ENCODE results near the gene IER5.

IER5 gene

DNA sequence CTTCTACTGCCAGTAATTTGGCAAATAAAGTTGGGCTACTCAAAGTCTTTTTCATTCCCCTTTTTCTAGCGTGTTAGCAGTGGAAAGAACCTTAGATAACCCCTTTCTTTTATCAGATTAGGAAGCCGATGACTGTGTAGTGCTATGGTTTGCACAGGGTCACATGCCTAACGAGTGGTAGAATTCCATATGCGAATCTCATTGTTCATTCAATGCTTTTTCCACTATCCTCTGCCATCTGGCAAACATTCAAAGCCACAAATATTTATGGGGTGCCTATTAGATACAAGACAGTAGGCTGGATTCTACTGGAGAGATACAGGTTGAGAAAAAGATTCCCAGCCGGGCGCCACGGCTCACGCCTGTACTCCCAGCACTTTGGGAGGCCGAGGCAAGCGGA lies 14.9 kb upstream of the IER5 start:
- H3K4me3 ChIP-seq (ENCODE audit: low read depth, low read length) = no peak overlapping the region
- ChIA-PET POLR2A (no interaction called here), CTCF (no interaction called here)
- no peak for TF ChIP-seq ZNF560 (tag by site-specific recombination; IDR thresholded peaks at IDR 0.05; ENCODE audit: borderline replicate concordance)
- TF ChIP-seq ZNF596 (tag by site-specific recombination; IDR thresholded peaks at IDR 0.05) = no peak
- no peak for TF ChIP-seq ZNF416 (tag by site-specific recombination; IDR thresholded peaks at IDR 0.05)
- no peak for TF ChIP-seq ZNF548 (tag by site-specific recombination; IDR thresholded peaks at IDR 0.05)
- TF ChIP-seq, protein P1, sequence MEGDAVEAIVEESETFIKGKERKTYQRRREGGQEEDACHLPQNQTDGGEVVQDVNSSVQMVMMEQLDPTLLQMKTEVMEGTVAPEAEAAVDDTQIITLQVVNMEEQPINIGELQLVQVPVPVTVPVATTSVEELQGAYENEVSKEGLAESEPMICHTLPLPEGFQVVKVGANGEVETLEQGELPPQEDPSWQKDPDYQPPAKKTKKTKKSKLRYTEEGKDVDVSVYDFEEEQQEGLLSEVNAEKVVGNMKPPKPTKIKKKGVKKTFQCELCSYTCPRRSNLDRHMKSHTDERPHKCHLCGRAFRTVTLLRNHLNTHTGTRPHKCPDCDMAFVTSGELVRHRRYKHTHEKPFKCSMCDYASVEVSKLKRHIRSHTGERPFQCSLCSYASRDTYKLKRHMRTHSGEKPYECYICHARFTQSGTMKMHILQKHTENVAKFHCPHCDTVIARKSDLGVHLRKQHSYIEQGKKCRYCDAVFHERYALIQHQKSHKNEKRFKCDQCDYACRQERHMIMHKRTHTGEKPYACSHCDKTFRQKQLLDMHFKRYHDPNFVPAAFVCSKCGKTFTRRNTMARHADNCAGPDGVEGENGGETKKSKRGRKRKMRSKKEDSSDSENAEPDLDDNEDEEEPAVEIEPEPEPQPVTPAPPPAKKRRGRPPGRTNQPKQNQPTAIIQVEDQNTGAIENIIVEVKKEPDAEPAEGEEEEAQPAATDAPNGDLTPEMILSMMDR (tag by site-specific recombination; IDR thresholded peaks at IDR 0.05) = no peak
- TF ChIP-seq HOXD13 (CRISPR knock-in tag; IDR thresholded peaks at IDR 0.05; ENCODE audit: borderline replicate concordance) = no peak
- no peak for TF ChIP-seq ZNF211 (tag by site-specific recombination; IDR thresholded peaks at IDR 0.05; ENCODE audit: low read depth)
- H3K36me3 ChIP-seq (ENCODE audit: control insufficient read depth in 2 of 2, insufficient read depth in 1 of 2, low read length in 2 of 2) = no peaks in the 10 kb centered on the region
- no peaks in the 10 kb centered on the region for H3K9me3 ChIP-seq (ENCODE audit: control insufficient read depth, insufficient read depth, low read depth, low read length)
- no peaks in the 10 kb centered on the region for H3K4me1 ChIP-seq (ENCODE audit: control insufficient read depth, insufficient read depth, low read length)
- H3K27ac ChIP-seq (ENCODE audit: extremely low read depth, low read depth, low read length) = no peak overlapping the region

GRCh38 chr1:181075766-181076350 lies 12.6 kb upstream of the IER5 start:
- Histone ChIP-seq H3K9me3 (ENCODE audit: control insufficient read depth, insufficient read depth, low read depth, low read length) (no peaks in the 10 kb centered on the region), H3K4me1 (ENCODE audit: control insufficient read depth, insufficient read depth, low read length) (no peaks in the 10 kb centered on the region), H3K27ac (ENCODE audit: extremely low read depth, low read depth, low read length) (no peak overlapping the region), H3K36me3 (ENCODE audit: control insufficient read depth in 2 of 2, insufficient read depth in 1 of 2, low read length in 2 of 2) (no peaks in the 10 kb centered on the region), H3K4me3 (ENCODE audit: low read depth, low read length) (no peak overlapping the region)
- TF ChIP-seq ZNF837 (tag by site-specific recombination; IDR thresholded peaks at IDR 0.05) (no peak), ZNF274 (IDR thresholded peaks at IDR 0.05; ENCODE audit: low read length) (no peak), ZNF274 (tag by site-specific recombination; IDR thresholded peaks at IDR 0.05; ENCODE audit: borderline replicate concordance) (no peak), KLF16 (tag by site-specific recombination; IDR thresholded peaks at IDR 0.05) (no peak), ZNF311 (tag by site-specific recombination; IDR thresholded peaks at IDR 0.05; ENCODE audit: borderline replicate concordance) (no peak), ZNF549 (tag by site-specific recombination; IDR thresholded peaks at IDR 0.05) (no peak)
- TF ChIP-seq, protein P2, sequence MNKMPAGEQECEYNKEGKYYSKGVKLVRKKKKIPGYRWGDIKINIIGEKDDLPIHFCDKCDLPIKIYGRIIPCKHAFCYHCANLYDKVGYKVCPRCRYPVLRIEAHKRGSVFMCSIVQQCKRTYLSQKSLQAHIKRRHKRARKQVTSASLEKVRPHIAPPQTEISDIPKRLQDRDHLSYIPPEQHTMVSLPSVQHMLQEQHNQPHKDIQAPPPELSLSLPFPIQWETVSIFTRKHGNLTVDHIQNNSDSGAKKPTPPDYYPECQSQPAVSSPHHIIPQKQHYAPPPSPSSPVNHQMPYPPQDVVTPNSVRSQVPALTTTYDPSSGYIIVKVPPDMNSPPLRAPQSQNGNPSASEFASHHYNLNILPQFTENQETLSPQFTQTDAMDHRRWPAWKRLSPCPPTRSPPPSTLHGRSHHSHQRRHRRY (tag by site-specific recombination; IDR thresholded peaks at IDR 0.05) = no peak
- POLR2A ChIA-PET = interaction anchor here (1.3 to 1.6 kb wide), 2 partner anchors 13 to 15 kb away, joined by 3 to 4 read pairs; partner anchors contain the start of gene IER5
- CTCF ChIA-PET = interaction anchor here (0.7 to 2.3 kb wide), 2 partner anchors 66 to 97 kb away, joined by 4 to 6 read pairs; no protein-coding TSS in a partner anchor

GRCh38 chr1:181076852-181077251 lies 11.6 kb upstream of the IER5 start:
- Histone ChIP-seq H3K36me3 (ENCODE audit: control insufficient read depth in 2 of 2, insufficient read depth in 1 of 2, low read length in 2 of 2) (no peaks in the 10 kb centered on the region), H3K27ac (ENCODE audit: extremely low read depth, low read depth, low read length) (no peak overlapping the region), H3K4me3 (ENCODE audit: low read depth, low read length) (no peak overlapping the region), H3K9me3 (ENCODE audit: control insufficient read depth, insufficient read depth, low read depth, low read length) (no peaks in the 10 kb centered on the region), H3K4me1 (ENCODE audit: control insufficient read depth, insufficient read depth, low read length) (peaks cover 3% of the 10 kb centered on the region; the same call in 1 of the 2 replicates)
- CTCF ChIA-PET = interaction anchor here (0.7 kb wide), 1 partner anchor 96 kb away, joined by 4 read pairs; no protein-coding TSS in a partner anchor
- POLR2A ChIA-PET = interaction anchor here (1.3 to 1.6 kb wide), 2 partner anchors 12 to 14 kb away, joined by 3 to 4 read pairs; partner anchors contain the start of gene IER5
- TF ChIP-seq ZFP37 (tag by site-specific recombination; IDR thresholded peaks at IDR 0.05) (no peak), ZNF140 (tag by site-specific recombination; IDR thresholded peaks at IDR 0.05) (no peak), ZNF514 (tag by site-specific recombination; IDR thresholded peaks at IDR 0.05) (no peak), ZBTB17 (tag by site-specific recombination; IDR thresholded peaks at IDR 0.05) (no peak), ZNF623 (tag by site-specific recombination; IDR thresholded peaks at IDR 0.05) (no peak), ZNF146 (tag by site-specific recombination; IDR thresholded peaks at IDR 0.05) (no peak), ZNF660 (tag by site-specific recombination; IDR thresholded peaks at IDR 0.05) (no peak), ZNF558 (tag by site-specific recombination; IDR thresholded peaks at IDR 0.05) (no peak), ZNF658 (tag by site-specific recombination; IDR thresholded peaks at IDR 0.05) (no peak), ZNF747 (tag by site-specific recombination; IDR thresholded peaks at IDR 0.05) (no peak), TRIM28 (IDR thresholded peaks at IDR 0.05; ENCODE audit: borderline replicate concordance, low read length) (no peak), ZNF2 (tag by site-specific recombination; IDR thresholded peaks at IDR 0.05) (no peak)
- TF ChIP-seq, protein P3, sequence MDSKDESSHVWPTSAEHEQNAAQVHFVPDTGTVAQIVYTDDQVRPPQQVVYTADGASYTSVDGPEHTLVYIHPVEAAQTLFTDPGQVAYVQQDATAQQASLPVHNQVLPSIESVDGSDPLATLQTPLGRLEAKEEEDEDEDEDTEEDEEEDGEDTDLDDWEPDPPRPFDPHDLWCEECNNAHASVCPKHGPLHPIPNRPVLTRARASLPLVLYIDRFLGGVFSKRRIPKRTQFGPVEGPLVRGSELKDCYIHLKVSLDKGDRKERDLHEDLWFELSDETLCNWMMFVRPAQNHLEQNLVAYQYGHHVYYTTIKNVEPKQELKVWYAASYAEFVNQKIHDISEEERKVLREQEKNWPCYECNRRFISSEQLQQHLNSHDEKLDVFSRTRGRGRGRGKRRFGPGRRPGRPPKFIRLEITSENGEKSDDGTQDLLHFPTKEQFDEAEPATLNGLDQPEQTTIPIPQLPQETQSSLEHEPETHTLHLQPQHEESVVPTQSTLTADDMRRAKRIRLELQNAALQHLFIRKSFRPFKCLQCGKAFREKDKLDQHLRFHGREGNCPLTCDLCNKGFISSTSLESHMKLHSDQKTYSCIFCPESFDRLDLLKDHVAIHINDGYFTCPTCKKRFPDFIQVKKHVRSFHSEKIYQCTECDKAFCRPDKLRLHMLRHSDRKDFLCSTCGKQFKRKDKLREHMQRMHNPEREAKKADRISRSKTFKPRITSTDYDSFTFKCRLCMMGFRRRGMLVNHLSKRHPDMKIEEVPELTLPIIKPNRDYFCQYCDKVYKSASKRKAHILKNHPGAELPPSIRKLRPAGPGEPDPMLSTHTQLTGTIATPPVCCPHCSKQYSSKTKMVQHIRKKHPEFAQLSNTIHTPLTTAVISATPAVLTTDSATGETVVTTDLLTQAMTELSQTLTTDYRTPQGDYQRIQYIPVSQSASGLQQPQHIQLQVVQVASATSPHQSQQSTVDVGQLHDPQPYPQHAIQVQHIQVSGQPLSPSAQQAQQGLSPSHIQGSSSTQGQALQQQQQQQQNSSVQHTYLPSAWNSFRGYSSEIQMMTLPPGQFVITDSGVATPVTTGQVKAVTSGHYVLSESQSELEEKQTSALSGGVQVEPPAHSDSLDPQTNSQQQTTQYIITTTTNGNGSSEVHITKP (tag by site-specific recombination; IDR thresholded peaks at IDR 0.05) = no peak

Measured in HEK293 (cell line).